ENCODE results near the gene PRAC2.
A peak's percentile ranks its signal among the peaks of the same experiment; 100 is the strongest.

The PRAC2 gene

GRCh38 chr17:48734333-48735061 is 11.5 kb downstream of the PRAC2 start:
- no peak for DNase-seq (ENCODE audit: low spot score)

GRCh38 chr17:48735062-48735351 is 12.0 kb downstream of the PRAC2 start:
- no peak for DNase-seq (ENCODE audit: low spot score)

- no peak for DNase-seq (ENCODE audit: low spot score)
These were observed 14.5 kb downstream of the PRAC2 start for GRCh38 chr17:48737330-48738043.

- no peak for DNase-seq (ENCODE audit: low spot score)
These were observed 15.4 kb downstream of the PRAC2 start for GRCh38 chr17:48738424-48738802.

- DNase-seq (ENCODE audit: low spot score), result no peak
These were observed 16.0 kb downstream of the PRAC2 start for GRCh38 chr17:48738803-48739526.

GRCh38 chr17:48740537-48740936 is 17.6 kb downstream of the PRAC2 start:
- no peak for DNase-seq (ENCODE audit: low spot score)

GRCh38 chr17:48745381-48746275 is 22.6 kb downstream of the PRAC2 start:
- DNase-seq (ENCODE audit: low spot score), result no peak

GRCh38 chr17:48746916-48747444 is 24.0 kb downstream of the PRAC2 start:
- no peak for DNase-seq (ENCODE audit: low spot score)

- no peak for DNase-seq (ENCODE audit: low spot score)
These were observed 24.7 kb downstream of the PRAC2 start for GRCh38 chr17:48747445-48748363.

GRCh38 chr17:48748718-48749566 is 26.0 kb downstream of the PRAC2 start:
- DNase-seq (ENCODE audit: low spot score), result no peak

- DNase-seq (ENCODE audit: low spot score), result no peak
These were observed 26.9 kb downstream of the PRAC2 start for GRCh38 chr17:48749621-48750553.

GRCh38 chr17:48751172-48751571 is 28.2 kb downstream of the PRAC2 start:
- no peak for DNase-seq (ENCODE audit: low spot score)

GRCh38 chr17:48751733-48752398 is 28.9 kb downstream of the PRAC2 start:
- DNase-seq (ENCODE audit: low spot score), result no peak

GRCh38 chr17:48752399-48753288 is 29.7 kb downstream of the PRAC2 start:
- DNase-seq (ENCODE audit: low spot score), result no peak

GRCh38 chr17:48753794-48754499 is 31.0 kb downstream of the PRAC2 start:
- peak; percentile 16 for DNase-seq (ENCODE audit: low spot score)

GRCh38 chr17:48754500-48755261 is 31.7 kb downstream of the PRAC2 start:
- DNase-seq (ENCODE audit: low spot score), result peak; percentile 12
